Testis (tissue), 2 donors: ENCODE data around the gene HLA-DRB1.

Source experiments
- CTCF ChIP-seq, 3 experiments: fragments of 450-650 bp in 2 of 3; fragments of 200-600 bp in 1 of 3; sonication (generic) in 1 of 3; IDR thresholded peaks; one replicate each; pipeline ENCODE4 v1.5.1; 2016 to 2019; ENCODE audit warnings: antibody characterized with exemption in 3 of 3, mild to moderate bottlenecking in 2 of 3, moderate library complexity in 1 of 3
- POLR2A ChIP-seq: fragments of 450-650 bp; IDR thresholded peaks from one replicate; pipeline ENCODE4 v1.6.1; 2017; ENCODE audit warnings: antibody characterized with exemption, mild to moderate bottlenecking, moderate library complexity

- TF ChIP-seq CTCF (IDR thresholded peaks at IDR 0.05) (no peak), POLR2A (no peak)
These were observed 8.1 kb downstream of the HLA-DRB1 start for GRCh38 chr6:32581315-32582095.
